Activated gamma-delta T cell treated with anti-CD3 and anti-CD28 coated beads, Interleukin-2, amount 50 U/mL, for 16 hours (primary cell): ENCODE results near the gene ADGRF4.

Source experiments
- DNase-seq: peaks from one replicate; pipeline ENCODE4 v3.0.0-alpha.2; 2020; ENCODE audit warnings: low read depth

The ADGRF4 gene

GRCh38 chr6:47681201-47681990, 17.0 kb upstream of the ADGRF4 start:
- no peak for DNase-seq

GRCh38 chr6:47686411-47686810, 12.0 kb upstream of the ADGRF4 start:
- DNase-seq, result no peak

- no peak for DNase-seq
These were observed 10.9 kb upstream of the ADGRF4 start for GRCh38 chr6:47687432-47687831.

DNA sequence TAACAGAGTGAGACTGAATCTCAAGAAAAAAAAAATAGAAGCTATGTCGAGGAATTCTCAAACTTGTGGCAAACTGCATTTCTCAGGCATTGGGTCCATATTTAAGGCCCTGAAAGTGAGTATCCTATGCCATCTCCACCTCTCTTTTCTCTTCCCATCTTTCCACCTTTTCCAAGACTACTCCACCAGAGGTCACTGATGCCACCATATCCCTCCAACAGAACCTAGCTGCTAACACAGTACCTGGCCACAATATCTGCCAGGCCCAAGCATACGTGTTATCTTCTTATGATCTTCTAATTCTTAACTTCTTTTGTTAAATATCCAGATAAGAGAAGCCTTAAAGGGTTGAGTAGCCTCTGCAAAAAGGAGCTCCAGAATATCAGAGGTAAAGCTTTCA, 8.2 kb upstream of the ADGRF4 start:
- DNase-seq, result no peak

GRCh38 chr6:47690791-47691190, 7.6 kb upstream of the ADGRF4 start:
- DNase-seq, result no peak

DNA sequence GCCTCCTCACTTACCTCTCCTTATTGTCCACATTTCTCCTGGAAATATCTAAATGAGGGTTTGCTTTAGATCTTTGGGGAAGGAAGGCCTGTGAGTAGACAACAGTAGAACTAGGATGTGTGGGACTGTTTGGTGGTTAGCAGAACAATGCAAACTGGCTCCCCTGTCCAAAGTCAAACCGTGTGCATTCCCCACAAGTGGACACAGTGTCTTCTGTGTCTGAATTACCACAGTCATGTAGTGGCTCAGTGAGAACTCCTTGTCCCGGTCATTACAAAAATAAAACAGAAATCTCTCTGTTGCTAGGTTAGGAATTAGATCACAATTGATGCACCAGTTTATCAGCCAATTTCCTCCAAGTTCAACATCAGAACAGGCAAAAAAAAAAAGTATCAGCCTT, 455 bp upstream of the ADGRF4 start:
- DNase-seq, result no peak

- no peak for DNase-seq
These were observed 1.7 kb downstream of the ADGRF4 start for GRCh38 chr6:47700053-47700452.

- DNase-seq, result no peak
These were observed 2.2 kb downstream of the ADGRF4 start for GRCh38 chr6:47700596-47700995.

DNA sequence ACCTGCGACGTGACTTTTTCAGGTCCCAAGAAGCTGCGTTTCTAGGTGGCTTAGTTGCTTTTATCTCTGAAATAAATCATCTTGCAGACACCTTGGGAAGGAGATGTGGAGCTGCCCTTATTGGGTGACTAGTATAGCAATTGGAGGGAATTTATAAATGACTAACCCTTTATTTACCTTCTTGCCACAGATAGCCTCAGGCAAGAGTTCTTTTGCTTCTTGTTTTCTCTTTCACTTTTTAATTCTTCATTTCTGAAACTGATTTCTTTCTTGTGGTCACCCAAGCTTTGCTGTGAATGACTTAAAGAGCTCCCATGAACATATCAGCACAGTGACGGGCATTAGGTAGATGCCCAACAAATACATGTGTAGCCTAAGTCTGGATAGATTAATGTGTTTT, 3.0 kb downstream of the ADGRF4 start:
- no peak for DNase-seq

- no peak for DNase-seq
These were observed 10.8 kb downstream of the ADGRF4 start for GRCh38 chr6:47709160-47709559.

GRCh38 chr6:47710295-47710694, 11.9 kb downstream of the ADGRF4 start:
- no peak for DNase-seq

GRCh38 chr6:47713200-47713599, 14.8 kb downstream of the ADGRF4 start:
- DNase-seq, result no peak

DNA sequence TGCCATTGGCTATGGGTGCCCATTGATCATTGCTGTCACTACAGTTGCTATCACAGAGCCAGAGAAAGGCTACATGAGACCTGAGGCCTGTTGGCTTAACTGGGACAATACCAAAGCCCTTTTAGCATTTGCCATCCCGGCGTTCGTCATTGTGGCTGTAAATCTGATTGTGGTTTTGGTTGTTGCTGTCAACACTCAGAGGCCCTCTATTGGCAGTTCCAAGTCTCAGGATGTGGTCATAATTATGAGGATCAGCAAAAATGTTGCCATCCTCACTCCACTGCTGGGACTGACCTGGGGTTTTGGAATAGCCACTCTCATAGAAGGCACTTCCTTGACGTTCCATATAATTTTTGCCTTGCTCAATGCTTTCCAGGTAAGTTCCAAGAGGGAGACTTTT, 16.4 kb downstream of the ADGRF4 start:
- DNase-seq, result no peak

- no peak for DNase-seq
These were observed 17.4 kb downstream of the ADGRF4 start for GRCh38 chr6:47715782-47716181.

- no peak for DNase-seq
These were observed 17.8 kb downstream of the ADGRF4 start for GRCh38 chr6:47716207-47716606.

GRCh38 chr6:47718571-47718970, 20.2 kb downstream of the ADGRF4 start:
- no peak for DNase-seq

DNA sequence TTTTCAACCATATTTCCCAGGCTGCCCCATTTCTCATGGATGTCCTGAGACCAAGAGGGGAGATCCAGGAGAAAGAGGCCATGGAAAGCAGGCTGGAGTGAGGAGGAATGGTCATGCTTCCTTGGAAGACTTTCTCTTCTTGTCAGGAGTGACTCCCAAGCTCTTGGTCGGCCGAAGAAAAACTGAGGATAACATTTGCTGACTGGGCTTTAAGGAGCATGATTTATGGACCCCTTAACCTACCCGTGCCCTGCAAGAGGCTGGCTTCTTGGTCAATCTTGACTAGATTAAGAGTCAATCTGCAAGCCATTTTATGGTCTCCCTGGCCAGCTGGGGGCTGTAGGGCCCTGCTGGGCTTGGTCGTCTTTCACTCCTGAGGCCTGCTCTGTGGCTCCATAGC, 22.8 kb downstream of the ADGRF4 start:
- DNase-seq, result no peak

GRCh38 chr6:47722194-47722593, 23.8 kb downstream of the ADGRF4 start:
- no peak for DNase-seq

- DNase-seq, result no peak
These were observed 25.9 kb downstream of the ADGRF4 start for GRCh38 chr6:47724300-47724699.

GRCh38 chr6:47727391-47727790, 29.0 kb downstream of the ADGRF4 start:
- DNase-seq, result no peak

DNA sequence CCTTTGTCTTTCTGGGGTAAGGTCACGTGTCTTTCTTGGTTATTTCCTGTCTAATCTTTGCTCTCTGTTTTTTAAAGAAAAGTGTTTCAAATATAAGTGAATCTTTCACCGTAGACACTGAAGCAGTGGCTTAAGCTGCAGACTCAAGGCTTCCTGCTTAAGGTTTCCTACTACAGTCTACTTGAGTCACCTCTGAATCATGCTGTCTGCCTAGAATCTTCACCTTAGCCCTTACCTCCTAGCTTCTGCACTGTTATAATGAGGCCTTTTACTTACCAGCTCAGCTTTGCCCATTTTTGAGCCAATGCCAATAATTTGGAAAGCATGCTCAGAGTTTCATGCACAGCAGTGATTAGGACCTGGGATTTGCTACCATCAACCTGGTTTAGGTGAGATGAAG, 30.6 kb downstream of the ADGRF4 start:
- no peak for DNase-seq

DNA sequence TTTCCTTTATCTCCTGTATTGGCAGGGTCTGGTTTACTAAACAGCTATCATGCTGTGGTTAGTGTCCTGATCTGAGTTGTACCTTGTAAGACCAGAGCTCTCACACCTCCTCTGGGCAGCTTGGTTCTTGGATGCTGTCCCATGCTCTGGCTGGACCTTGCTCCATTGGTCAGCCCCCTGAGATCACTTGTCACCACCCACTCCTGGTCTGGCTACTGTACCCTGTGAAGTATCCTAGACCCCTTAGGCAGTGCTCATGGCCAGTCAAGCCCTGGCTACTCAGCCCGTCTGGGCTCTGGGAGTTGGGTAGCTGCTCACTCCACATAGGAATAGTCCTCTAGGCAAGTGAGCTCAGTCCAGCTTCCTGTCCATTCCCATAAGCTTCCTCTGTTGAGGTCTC, 31.1 kb downstream of the ADGRF4 start:
- DNase-seq, result no peak

DNA sequence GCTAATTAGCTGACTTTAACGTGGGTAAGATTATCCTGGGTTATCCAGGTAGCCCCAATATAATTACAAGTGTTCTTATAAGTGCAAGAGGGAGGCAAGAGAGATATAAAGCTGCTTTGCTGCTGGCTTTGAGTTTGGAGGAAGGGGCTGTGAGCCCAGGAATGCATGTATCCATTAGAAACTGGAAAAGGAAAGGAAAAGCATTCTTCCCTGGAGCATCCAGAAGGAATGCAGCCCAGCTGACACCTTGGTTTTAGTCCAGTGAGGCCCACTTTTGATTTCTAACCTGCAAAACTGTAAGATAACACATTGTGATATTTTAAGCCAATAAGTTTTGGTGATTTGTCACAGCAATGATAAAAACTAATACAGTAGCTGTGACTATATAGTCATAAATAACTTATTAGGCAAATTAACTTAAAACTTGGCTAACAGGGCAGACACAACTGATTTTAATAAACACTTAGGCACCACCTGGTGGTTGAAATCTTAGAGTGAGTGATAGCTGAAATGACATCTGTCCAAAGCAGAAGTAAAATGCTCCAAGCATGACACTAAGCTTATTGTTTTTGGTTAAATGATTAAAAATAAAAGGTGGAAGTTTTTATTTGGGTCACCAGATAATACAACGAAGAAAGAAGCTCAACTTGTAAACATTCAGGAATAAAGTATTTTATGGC, 35.6 kb downstream of the ADGRF4 start:
- DNase-seq, result no peak
